Activated B cell treated with CpG ODN at 0.5 μM for 24 hours (primary cell): Measurements from ENCODE around the gene CEP70. TPM values are rescaled to one million over a fixed set of nuclear protein-coding genes. Genes with fewer than 3 reads are reported as not detected.
"Not testable (repeated sequence)": the region's sequence is repeated elsewhere in the genome, so short reads cannot be mapped to it uniquely, and the experiment has no call there.

Experiments used
- ATAC-seq: fragments of 200-7000 bp; cut with Tn5 transposase; one replicate; pipeline ENCODE4 v1.10.0; 2021; ENCODE audit warnings: low read depth, mild to moderate bottlenecking, moderate library complexity
- CTCF ChIA-PET: fragments of 350-600 bp; sonication (Branson Sonifier 250); formaldehyde crosslinking; loops from one replicate; lab custom pipeline; 2021; ENCODE audit warnings: antibody characterized with exemption; lab: Charles Lee
- POLR2A ChIA-PET: fragments of 350-600 bp; sonication (Branson Sonifier 250); formaldehyde crosslinking; loops from one replicate; lab custom pipeline; 2021; ENCODE audit warnings: antibody characterized with exemption; lab: Charles Lee
- DNase-seq: peaks from one replicate; pipeline ENCODE4 v3.0.0; 2022
- H3K27ac Mint-ChIP-seq: one replicate; pipeline ENCODE4 v1.8.0; 2020; ENCODE audit warnings: mixed read lengths
- H3K27me3 Mint-ChIP-seq: one replicate; pipeline ENCODE4 v1.8.0; 2021; ENCODE audit warnings: mixed read lengths
- H3K36me3 Mint-ChIP-seq: one replicate; pipeline ENCODE4 v1.8.0; 2021; ENCODE audit warnings: low read depth, mixed read lengths
- H3K4me1 Mint-ChIP-seq: one replicate; pipeline ENCODE4 v1.8.0; 2021; ENCODE audit warnings: mixed read lengths
- H3K4me3 Mint-ChIP-seq: one replicate; pipeline ENCODE4 v1.8.0; 2020; ENCODE audit warnings: mild to moderate bottlenecking, mixed read lengths
- H3K9me3 Mint-ChIP-seq: one replicate; pipeline ENCODE4 v1.8.0; 2020; ENCODE audit warnings: mixed read lengths
- intact Hi-C: fragments of 100-400 bp; cut with micrococcal nuclease; formaldehyde crosslinking; loops from one replicate; pipeline ENCODE4 v1.15.1; 2024
- total RNA-seq: library from RNA; stranded (reverse); gene quantifications from 2 replicates; pipeline ENCODE4 v1.2.3, GENCODE V29; 2022
- TF ChIP-seq, protein P1 (sequence below): fragments of 200-600 bp; IDR thresholded peaks from one replicate; pipeline ENCODE4 v1.8.0; 2022; ENCODE audit warnings: antibody characterized with exemption, mild to moderate bottlenecking

Gene CEP70
- total RNA-seq, 1 donor from 2014 or later, result 11.0 TPM

DNA sequence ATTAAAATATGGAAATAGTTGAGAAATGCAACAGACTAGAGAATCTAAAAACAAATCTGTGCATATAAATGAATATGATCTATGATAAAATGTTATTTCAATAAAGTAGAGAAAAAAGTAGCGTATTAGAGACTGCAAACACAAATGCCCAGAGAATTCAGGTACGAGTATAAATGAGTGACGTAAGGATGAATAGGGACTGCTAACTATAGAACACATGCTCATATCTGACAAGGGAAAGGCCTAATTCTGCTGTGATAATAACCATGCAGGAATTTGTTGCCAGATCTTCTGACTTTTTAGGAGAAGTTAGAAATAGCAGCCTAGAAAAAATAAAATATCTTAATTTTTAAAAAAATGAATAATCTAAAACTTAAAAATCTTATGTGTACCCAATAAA lies 86.5 kb downstream of the CEP70 start:
- DNase-seq (no peak), ATAC-seq (no peak)
- Mint-ChIP-seq H3K27ac (no peak overlapping the region), H3K9me3 (no peaks in the 10 kb centered on the region), H3K27me3 (no peaks in the 10 kb centered on the region), H3K4me3 (no peak overlapping the region), H3K4me1 (no peaks in the 10 kb centered on the region), H3K36me3 (peaks cover 5% of the 10 kb centered on the region)
- TF ChIP-seq, protein P1, sequence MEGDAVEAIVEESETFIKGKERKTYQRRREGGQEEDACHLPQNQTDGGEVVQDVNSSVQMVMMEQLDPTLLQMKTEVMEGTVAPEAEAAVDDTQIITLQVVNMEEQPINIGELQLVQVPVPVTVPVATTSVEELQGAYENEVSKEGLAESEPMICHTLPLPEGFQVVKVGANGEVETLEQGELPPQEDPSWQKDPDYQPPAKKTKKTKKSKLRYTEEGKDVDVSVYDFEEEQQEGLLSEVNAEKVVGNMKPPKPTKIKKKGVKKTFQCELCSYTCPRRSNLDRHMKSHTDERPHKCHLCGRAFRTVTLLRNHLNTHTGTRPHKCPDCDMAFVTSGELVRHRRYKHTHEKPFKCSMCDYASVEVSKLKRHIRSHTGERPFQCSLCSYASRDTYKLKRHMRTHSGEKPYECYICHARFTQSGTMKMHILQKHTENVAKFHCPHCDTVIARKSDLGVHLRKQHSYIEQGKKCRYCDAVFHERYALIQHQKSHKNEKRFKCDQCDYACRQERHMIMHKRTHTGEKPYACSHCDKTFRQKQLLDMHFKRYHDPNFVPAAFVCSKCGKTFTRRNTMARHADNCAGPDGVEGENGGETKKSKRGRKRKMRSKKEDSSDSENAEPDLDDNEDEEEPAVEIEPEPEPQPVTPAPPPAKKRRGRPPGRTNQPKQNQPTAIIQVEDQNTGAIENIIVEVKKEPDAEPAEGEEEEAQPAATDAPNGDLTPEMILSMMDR, result no peak
- ChIA-PET CTCF (no interaction called here), POLR2A (no interaction called here)
- intact Hi-C loops, result no loop called here

DNA sequence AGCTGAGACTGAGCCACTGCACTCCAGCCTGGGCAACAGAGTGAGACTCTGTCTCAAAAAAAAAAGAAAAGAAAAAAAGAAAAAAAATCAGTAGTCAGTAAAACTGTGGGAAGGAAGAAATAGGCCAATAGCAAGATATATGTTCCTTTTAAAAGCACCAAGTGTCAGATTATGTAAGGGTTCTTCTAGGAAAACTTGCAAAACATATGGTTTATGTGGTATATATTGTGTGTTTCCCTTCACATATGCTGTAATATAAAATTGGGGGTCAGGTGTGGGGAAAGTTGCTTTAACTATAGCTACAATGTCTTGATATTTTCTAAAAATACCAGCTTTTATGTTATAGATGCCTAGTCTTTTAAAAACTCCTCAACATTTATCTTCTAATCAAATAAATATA lies 95.1 kb downstream of the CEP70 start:
- DNase-seq (no peak), ATAC-seq (no peak)
- H3K9me3 Mint-ChIP-seq, result no peaks in the 10 kb centered on the region
- H3K4me1 Mint-ChIP-seq, result no peaks in the 10 kb centered on the region
- no peak overlapping the region for H3K4me3 Mint-ChIP-seq
- no peak overlapping the region for H3K27ac Mint-ChIP-seq
- POLR2A ChIA-PET, result no interaction called here
- CTCF ChIA-PET, result no interaction called here
- H3K27me3 Mint-ChIP-seq, result no peaks in the 10 kb centered on the region
- TF ChIP-seq, protein P1, result no peak
- H3K36me3 Mint-ChIP-seq, result peaks cover 9% of the 10 kb centered on the region
- intact Hi-C loops, result no loop called here

DNA sequence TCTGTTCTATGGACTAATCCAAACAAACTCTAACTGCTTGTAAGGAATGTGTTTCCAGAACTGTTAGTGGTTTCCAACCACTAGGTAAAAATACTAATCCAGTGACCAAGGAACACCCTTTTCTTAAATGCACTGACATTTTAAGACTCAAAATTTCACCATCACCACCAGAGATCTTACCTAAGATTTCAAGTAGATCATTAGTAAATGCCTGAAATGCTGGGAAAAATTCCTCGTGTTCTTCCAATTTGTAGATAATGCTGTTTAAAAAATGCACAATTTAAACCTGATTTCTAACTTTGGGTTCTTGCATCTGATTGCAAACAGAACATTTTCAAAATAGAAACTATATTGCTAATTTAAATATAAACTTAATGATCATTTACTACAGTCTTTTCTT lies 96.2 kb downstream of the CEP70 start:
- Mint-ChIP-seq H3K9me3 (no peaks in the 10 kb centered on the region), H3K4me3 (no peak overlapping the region), H3K36me3 (peaks cover 7% of the 10 kb centered on the region), H3K27ac (no peak overlapping the region), H3K4me1 (no peaks in the 10 kb centered on the region), H3K27me3 (no peaks in the 10 kb centered on the region)
- DNase-seq (no peak), ATAC-seq (no peak)
- ChIA-PET CTCF (no interaction called here), POLR2A (no interaction called here)
- TF ChIP-seq, protein P1, result no peak
- intact Hi-C loops, result no loop called here

DNA sequence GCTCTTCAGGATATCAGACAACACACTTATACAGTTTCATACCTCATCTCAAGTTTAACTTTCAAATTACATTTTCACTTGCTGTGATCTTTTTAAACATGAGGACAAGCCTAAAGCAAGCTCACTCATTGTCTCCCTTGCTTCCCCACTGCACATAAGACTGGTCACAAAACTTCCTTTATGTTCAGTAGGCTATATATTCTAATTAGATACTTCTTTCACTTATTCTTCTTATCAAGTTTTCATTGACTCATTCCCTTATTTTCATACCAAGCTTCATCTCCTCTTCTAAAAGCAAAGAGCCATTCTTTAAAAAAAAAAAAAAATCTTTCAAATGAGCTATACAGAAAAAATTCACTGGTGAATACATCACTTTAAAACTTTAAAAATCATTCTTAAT lies 97.0 kb downstream of the CEP70 start:
- ChIA-PET CTCF (no interaction called here), POLR2A (no interaction called here)
- no peaks in the 10 kb centered on the region for H3K4me1 Mint-ChIP-seq
- DNase-seq (no peak), ATAC-seq (no peak)
- TF ChIP-seq, protein P1, result no peak
- H3K36me3 Mint-ChIP-seq, result peaks cover 7% of the 10 kb centered on the region
- H3K27me3 Mint-ChIP-seq, result no peaks in the 10 kb centered on the region
- H3K27ac Mint-ChIP-seq, result no peak overlapping the region
- no peak overlapping the region for H3K4me3 Mint-ChIP-seq
- H3K9me3 Mint-ChIP-seq, result no peaks in the 10 kb centered on the region
- intact Hi-C loops, result no loop called here

DNA sequence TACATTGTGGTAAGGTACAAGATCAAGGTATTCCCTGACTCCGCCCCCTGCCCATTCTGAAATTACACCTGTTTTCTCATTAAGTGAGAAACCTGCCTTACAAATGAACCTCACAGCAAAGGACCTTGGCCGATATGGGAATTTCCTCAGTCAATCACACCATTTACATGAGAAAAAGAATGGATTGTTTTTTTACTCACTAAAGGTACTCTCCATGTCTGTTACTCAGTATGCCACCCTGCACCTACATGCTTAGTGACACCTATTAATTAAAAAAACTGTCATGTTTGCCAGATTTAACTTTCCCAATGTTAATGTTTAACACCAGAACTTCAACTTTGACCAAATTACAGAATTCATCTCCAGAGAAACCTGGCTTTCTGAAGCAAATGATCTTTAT lies 97.6 kb downstream of the CEP70 start:
- intact Hi-C loops, result no loop called here
- ChIA-PET CTCF (no interaction called here), POLR2A (no interaction called here)
- no peak for DNase-seq
- Mint-ChIP-seq H3K36me3 (peaks cover 7% of the 10 kb centered on the region), H3K27me3 (no peaks in the 10 kb centered on the region), H3K27ac (no peak overlapping the region), H3K9me3 (no peaks in the 10 kb centered on the region), H3K4me1 (no peaks in the 10 kb centered on the region), H3K4me3 (no peak overlapping the region)
- TF ChIP-seq, protein P1, result no peak
- ATAC-seq, result no peak

DNA sequence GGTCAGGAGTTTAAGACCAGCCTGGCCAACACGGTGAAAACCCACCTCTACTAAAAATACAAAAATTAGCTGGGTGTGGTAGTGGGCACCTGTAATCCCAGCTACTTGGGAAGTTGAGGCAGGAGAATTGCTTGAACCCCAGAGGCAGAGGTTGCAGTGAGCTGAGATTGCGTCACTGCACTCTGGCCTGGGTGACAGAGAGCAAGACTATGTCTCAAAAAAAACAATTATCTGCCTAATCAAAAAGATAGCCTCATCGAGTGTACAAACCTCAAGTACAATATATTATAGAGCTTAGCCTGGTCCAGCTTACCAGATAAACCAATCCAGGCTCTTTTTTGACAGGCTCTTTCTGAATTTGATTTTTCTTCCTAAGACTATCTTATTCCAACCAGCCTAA lies 98.4 kb downstream of the CEP70 start:
- H3K9me3 Mint-ChIP-seq, intact Hi-C loops, DNase-seq, ATAC-seq, H3K4me1 Mint-ChIP-seq, POLR2A ChIA-PET, H3K4me3 Mint-ChIP-seq, H3K27me3 Mint-ChIP-seq, H3K27ac Mint-ChIP-seq, H3K36me3 Mint-ChIP-seq, CTCF ChIA-PET: not testable (repeated sequence)
